ENCODE results near the gene ACTL7B.

ACTL7B gene

DNA sequence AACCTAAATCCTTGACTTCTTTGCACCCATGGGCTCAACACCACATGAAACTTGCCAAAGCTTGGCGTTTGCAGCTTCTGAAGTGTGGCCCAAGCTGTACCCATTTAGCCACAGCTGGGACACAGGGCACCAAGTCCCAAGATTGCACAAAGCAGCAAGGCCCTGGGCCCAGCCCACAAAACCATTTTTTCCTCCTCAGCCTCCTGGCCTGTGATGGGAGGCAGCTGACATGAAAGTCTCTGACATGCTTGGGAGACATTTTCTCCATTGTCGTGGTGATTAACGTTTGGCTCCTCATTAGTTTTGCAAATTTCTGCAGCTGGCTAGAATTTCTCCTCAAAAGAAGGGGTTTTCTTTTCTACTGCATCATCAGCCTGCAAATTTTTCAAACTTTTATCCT, 32.0 kb downstream of the ACTL7B start:
- H3K4me3 ChIP-seq (ENCODE audit: low read depth, low read length), result no peak overlapping the region
- TF ChIP-seq, protein P1, sequence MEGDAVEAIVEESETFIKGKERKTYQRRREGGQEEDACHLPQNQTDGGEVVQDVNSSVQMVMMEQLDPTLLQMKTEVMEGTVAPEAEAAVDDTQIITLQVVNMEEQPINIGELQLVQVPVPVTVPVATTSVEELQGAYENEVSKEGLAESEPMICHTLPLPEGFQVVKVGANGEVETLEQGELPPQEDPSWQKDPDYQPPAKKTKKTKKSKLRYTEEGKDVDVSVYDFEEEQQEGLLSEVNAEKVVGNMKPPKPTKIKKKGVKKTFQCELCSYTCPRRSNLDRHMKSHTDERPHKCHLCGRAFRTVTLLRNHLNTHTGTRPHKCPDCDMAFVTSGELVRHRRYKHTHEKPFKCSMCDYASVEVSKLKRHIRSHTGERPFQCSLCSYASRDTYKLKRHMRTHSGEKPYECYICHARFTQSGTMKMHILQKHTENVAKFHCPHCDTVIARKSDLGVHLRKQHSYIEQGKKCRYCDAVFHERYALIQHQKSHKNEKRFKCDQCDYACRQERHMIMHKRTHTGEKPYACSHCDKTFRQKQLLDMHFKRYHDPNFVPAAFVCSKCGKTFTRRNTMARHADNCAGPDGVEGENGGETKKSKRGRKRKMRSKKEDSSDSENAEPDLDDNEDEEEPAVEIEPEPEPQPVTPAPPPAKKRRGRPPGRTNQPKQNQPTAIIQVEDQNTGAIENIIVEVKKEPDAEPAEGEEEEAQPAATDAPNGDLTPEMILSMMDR (conservative IDR thresholded peaks at IDR 0.05; ENCODE audit: low read depth, low read length), result no peak
- no peak for DNase-seq (ENCODE audit: low read depth)

- peak overlapping the region; percentile 17 for H3K4me3 ChIP-seq (ENCODE audit: low read depth, low read length)
- TF ChIP-seq, protein P1 (conservative IDR thresholded peaks at IDR 0.05; ENCODE audit: low read depth, low read length), result no peak
- peak; percentile 26 for DNase-seq (ENCODE audit: low read depth)
These were observed 39.7 kb downstream of the ACTL7B start for GRCh38 chr9:108816037-108816436.

- no peak overlapping the region for H3K4me3 ChIP-seq (ENCODE audit: low read depth, low read length)
- TF ChIP-seq, protein P1 (conservative IDR thresholded peaks at IDR 0.05; ENCODE audit: low read depth, low read length), result no peak
- no peak for DNase-seq (ENCODE audit: low read depth)
These were observed 40.6 kb downstream of the ACTL7B start for GRCh38 chr9:108815156-108815555.

- no peak overlapping the region for H3K4me3 ChIP-seq (ENCODE audit: low read depth, low read length)
- TF ChIP-seq, protein P1 (conservative IDR thresholded peaks at IDR 0.05; ENCODE audit: low read depth, low read length), result peak; percentile 71
- DNase-seq (ENCODE audit: low read depth), result peak; percentile 71
These were observed 41.7 kb downstream of the ACTL7B start for GRCh38 chr9:108813951-108814601.

- DNase-seq (ENCODE audit: low read depth), result no peak
- TF ChIP-seq, protein P1 (conservative IDR thresholded peaks at IDR 0.05; ENCODE audit: low read depth, low read length), result no peak
These were observed 43.3 kb downstream of the ACTL7B start for GRCh38 chr9:108812396-108813025.

DNA sequence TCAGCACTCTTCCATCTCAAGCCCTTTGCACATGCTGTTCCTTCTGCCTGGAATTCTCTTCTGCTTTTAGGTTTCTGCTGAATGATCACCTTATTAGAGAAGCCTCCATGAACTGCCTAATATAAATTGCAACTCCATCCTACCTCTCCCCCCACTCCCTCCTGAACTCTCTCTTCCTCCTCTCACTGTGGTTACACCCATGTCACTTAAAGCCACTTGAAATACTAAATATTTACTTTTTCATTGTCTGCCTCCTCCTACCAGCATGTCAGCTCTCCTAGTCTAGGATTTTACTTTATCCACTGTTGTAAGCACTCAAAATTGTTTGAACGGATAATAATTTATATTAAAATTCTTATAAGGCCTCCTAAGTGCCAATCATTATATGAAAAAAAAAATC, 43.8 kb downstream of the ACTL7B start:
- H3K4me3 ChIP-seq (ENCODE audit: low read depth, low read length), result no peak overlapping the region
- DNase-seq (ENCODE audit: low read depth), result no peak
- TF ChIP-seq, protein P1 (conservative IDR thresholded peaks at IDR 0.05; ENCODE audit: low read depth, low read length), result no peak

More at GRCh38 chr9:108812396-108813025, 43.3 kb downstream of the ACTL7B start:
- no peak overlapping the region for H3K4me3 ChIP-seq (ENCODE audit: low read depth, low read length)

- TF ChIP-seq, protein P1 (conservative IDR thresholded peaks at IDR 0.05; ENCODE audit: low read depth, low read length), result no peak
- H3K4me3 ChIP-seq (ENCODE audit: low read depth, low read length), result no peak overlapping the region
- no peak for DNase-seq (ENCODE audit: low read depth)
These were observed 46.5 kb downstream of the ACTL7B start for GRCh38 chr9:108809269-108809668.

Data from choroid plexus epithelial cell (primary cell).